ENCODE results near the gene LTA. TPM values are rescaled to one million over a fixed set of nuclear protein-coding genes. Genes with fewer than 3 reads are reported as not detected.

Gene LTA
- total RNA-seq, 1 experiment from 2014 or later, result 0.72 TPM

- Histone ChIP-seq H3K4me1 (ENCODE audit: control insufficient read depth, insufficient read depth, low read length) (0 out of 2 replicates have a peak, but pooled peaks cover 3% of the 10 kb centered on the region), H3K36me3 (ENCODE audit: control insufficient read depth, insufficient read depth, low read length) (no peaks in the 10 kb centered on the region), H3K27ac (ENCODE audit: low read length) (no peak overlapping the region), H3K9me3 (ENCODE audit: control insufficient read depth, insufficient read depth, low read depth, low read length) (no peaks in the 10 kb centered on the region), H3K27me3 (ENCODE audit: control insufficient read depth, insufficient read depth, low read length) (no peaks in the 10 kb centered on the region), H3K4me3 (ENCODE audit: low read depth in 2 of 2, low read length in 2 of 2) (no peak overlapping the region)
- intact Hi-C loops (cut with micrococcal nuclease; ENCODE audit: unreplicated experiment), result no loop called here
- CTCF ChIA-PET, result interaction anchor here (1.5 kb wide), 1 partner anchor 36 kb away, joined by 7 read pairs; no protein-coding TSS in a partner anchor
- in situ Hi-C loops (cut with HindIII; ENCODE audit: low pct_unique_long_range_greater_than_20kb, low sequenced_read_pairs), result no loop called here
- BruUV-seq (replicated peaks), result no TSS peak
- DNase-seq (ENCODE audit: low read depth, low spot score), result no peak
- TF ChIP-seq POLR2AphosphoS5 (IDR thresholded peaks at IDR 0.05; ENCODE audit: low read depth, low read length) (no peak), REST (IDR thresholded peaks at IDR 0.05; ENCODE audit: insufficient read depth in 1 of 2, low read depth in 2 of 2, low read length in 1 of 2) (no peak), CTCF (IDR thresholded peaks at IDR 0.05) (no peak), TCF7L2 (IDR thresholded peaks at IDR 0.05; ENCODE audit: low read depth, low read length) (no peak), SIN3A (IDR thresholded peaks at IDR 0.05; ENCODE audit: borderline replicate concordance, insufficient read depth, low read depth, low read length) (no peak)
- ATAC-seq, result no peak
- POLR2A ChIA-PET, result no interaction called here
Observed at GRCh38 chr6:31586599-31587281, 14.7 kb downstream of the LTA start.

GRCh38 chr6:31587791-31588777 lies 16.0 kb downstream of the LTA start:
- intact Hi-C loops (cut with micrococcal nuclease; ENCODE audit: unreplicated experiment) (no loop called here), in situ Hi-C loops (cut with HindIII; ENCODE audit: low pct_unique_long_range_greater_than_20kb, low sequenced_read_pairs) (no loop called here)
- no peaks in the 10 kb centered on the region for H3K4me1 ChIP-seq (ENCODE audit: control insufficient read depth, insufficient read depth, low read length)
- no peaks in the 10 kb centered on the region for H3K27me3 ChIP-seq (ENCODE audit: control insufficient read depth, insufficient read depth, low read length)
- DNase-seq (ENCODE audit: low read depth, low spot score) (no peak), ATAC-seq (no peak)
- H3K9me3 ChIP-seq (ENCODE audit: control insufficient read depth, insufficient read depth, low read depth, low read length), result no peaks in the 10 kb centered on the region
- H3K36me3 ChIP-seq (ENCODE audit: control insufficient read depth, insufficient read depth, low read length), result no peaks in the 10 kb centered on the region
- no TSS peak for BruUV-seq (replicated peaks)
- no peak for TF ChIP-seq POLR2AphosphoS5 (IDR thresholded peaks at IDR 0.05; ENCODE audit: low read depth, low read length)
- TF ChIP-seq TCF7L2 (IDR thresholded peaks at IDR 0.05; ENCODE audit: low read depth, low read length), result no peak
- no peak for TF ChIP-seq REST (IDR thresholded peaks at IDR 0.05; ENCODE audit: insufficient read depth in 1 of 2, low read depth in 2 of 2, low read length in 1 of 2)
- no peak for TF ChIP-seq SIN3A (IDR thresholded peaks at IDR 0.05; ENCODE audit: borderline replicate concordance, insufficient read depth, low read depth, low read length)
- no peak for TF ChIP-seq CTCF (IDR thresholded peaks at IDR 0.05)
- no peak overlapping the region for H3K4me3 ChIP-seq (ENCODE audit: low read depth in 2 of 2, low read length in 2 of 2)
- no peak overlapping the region for H3K27ac ChIP-seq (ENCODE audit: low read length)
- CTCF ChIA-PET, result interaction anchor here (0.5 to 1.5 kb wide), 2 partner anchors 37 to 38 kb away, joined by 3 to 7 read pairs; no protein-coding TSS in a partner anchor
- POLR2A ChIA-PET, result interaction anchor here (0.6 to 0.9 kb wide), 2 partner anchors 31 to 48 kb away, joined by 4 to 6 read pairs; no protein-coding TSS in a partner anchor

Data from Panc1 (cell line).